ENCODE data around the gene ITLN1. TPM values are rescaled to one million over a fixed set of nuclear protein-coding genes. Genes with fewer than 3 reads are reported as not detected.
"Not testable (repeated sequence)": the region's sequence is repeated elsewhere in the genome, so short reads cannot be mapped to it uniquely, and the experiment has no call there.

The ITLN1 gene
- polyA plus RNA-seq, 1 donor (not counting 4 experiments of a cell fraction or from before 2014, with no cell fraction given): not detected

DNA sequence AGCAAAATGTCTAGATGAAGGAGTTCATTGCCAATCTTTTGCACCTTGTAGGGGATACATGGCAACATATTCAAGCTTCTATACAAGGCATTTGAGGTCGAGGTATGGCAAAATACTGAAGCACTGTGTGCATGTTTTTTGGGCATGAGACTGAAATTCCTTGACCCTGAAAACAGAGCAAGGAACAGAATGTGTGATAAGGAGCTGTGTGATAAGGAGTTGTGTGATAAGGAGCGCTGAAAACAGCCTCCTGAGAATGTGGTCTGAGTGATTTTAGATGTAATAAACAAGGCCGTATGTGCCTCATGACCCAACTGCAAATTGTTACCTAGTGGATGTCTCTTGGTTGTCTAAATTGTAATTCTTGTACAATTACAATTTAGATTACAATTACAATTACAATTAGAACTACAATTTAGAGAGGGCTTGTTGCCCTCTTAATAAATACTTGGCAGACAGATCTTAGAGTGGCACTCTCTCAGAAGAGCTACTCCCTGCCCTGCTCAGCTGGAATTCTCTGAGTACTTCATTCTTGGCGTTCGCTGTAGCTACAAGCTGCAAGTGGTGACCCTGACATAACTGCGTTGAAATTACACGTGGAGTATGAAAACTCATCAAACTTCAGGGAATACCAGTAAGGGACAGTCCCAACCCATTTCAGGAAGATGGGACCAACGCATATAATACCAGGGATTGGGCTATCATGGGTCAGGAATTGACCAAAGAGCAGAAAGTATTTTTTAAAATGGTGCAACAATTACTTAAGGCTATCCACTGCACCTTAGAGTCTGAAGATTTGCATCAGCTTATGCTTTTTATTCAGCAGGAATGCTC, 20.0 kb upstream of the ITLN1 start:
- H3K4me1 ChIP-seq (ENCODE audit: control insufficient read depth, extremely low read depth, insufficient read depth, low read length): no peaks in the 10 kb centered on the region
- TF ChIP-seq CTCF (optimal IDR thresholded peaks at IDR 0.05 in 1 of 3, IDR thresholded peaks at IDR 0.05 in 1 of 3, conservative IDR thresholded peaks at IDR 0.05 in 1 of 3; ENCODE audit: extremely low read depth in 1 of 3, insufficient read depth in 2 of 3, low read length in 3 of 3) (no peak), EZH2 (IDR thresholded peaks at IDR 0.05; ENCODE audit: low read length) (no peak)
- H3K79me2 ChIP-seq (ENCODE audit: control insufficient read depth, insufficient read depth, low read length): no peaks in the 10 kb centered on the region
- no peak overlapping the region for H3K4me2 ChIP-seq (ENCODE audit: control insufficient read depth, extremely low read depth, insufficient read depth, low read depth, low read length)
- H3K27me3 ChIP-seq (ENCODE audit: control insufficient read depth, extremely low read depth, insufficient read depth, low read length): no peaks in the 10 kb centered on the region
- no peak overlapping the region for H2AFZ ChIP-seq (ENCODE audit: control insufficient read depth, low read length)
- H4K20me1 ChIP-seq (ENCODE audit: control insufficient read depth, extremely low read depth, insufficient read depth, low read length): no peaks in the 10 kb centered on the region
- dilution Hi-C loops (cut with MboI; ENCODE audit: extremely low pct_ligation_motif_present, low sequenced_read_pairs): no loop called here
- H3K27ac ChIP-seq (ENCODE audit: control insufficient read depth, insufficient read depth, low read length): no peak overlapping the region
- DNase-seq (ENCODE audit: low read depth, low spot score): no peak
- H3K36me3 ChIP-seq (ENCODE audit: control insufficient read depth in 2 of 2, extremely low read depth in 1 of 2, insufficient read depth in 2 of 2, low read length in 2 of 2): no peaks in the 10 kb centered on the region
- H3K9me1 ChIP-seq (ENCODE audit: control insufficient read depth, extremely low read depth, insufficient read depth, low read length): no peaks in the 10 kb centered on the region
- H3K9ac ChIP-seq (ENCODE audit: control insufficient read depth, extremely low read depth, insufficient read depth, low read length): no peak overlapping the region
- H3K9me3 ChIP-seq (ENCODE audit: control insufficient read depth, low read depth, low read length): no peaks in the 10 kb centered on the region
- H3K4me3 ChIP-seq (ENCODE audit: control insufficient read depth in 2 of 3, extremely low read depth in 1 of 3, insufficient read depth in 2 of 3, low read depth in 1 of 3, low read length in 3 of 3): no peak overlapping the region
- no peak for FAIRE-seq

DNA sequence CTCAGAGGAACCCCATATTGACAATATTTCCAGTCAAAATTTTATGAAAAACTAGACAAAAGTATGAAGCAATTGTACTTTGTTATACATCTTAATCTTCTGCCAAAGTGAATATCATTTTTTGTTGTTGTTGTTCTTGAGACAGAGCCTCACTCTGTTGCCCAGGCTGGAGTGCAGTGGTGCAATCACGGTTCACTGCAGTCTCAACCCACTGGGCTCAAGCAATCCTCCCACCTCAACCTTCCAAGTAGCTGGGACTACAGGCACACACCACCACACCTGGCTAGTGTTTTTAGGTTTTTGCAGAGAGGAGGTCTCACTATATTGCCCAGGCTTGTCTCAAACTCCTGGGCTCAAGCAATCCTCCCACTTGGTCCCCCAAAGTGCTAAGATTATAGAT, 17.3 kb upstream of the ITLN1 start:
- H3K27me3 ChIP-seq (ENCODE audit: control insufficient read depth, extremely low read depth, insufficient read depth, low read length); H3K79me2 ChIP-seq (ENCODE audit: control insufficient read depth, insufficient read depth, low read length); H2AFZ ChIP-seq (ENCODE audit: control insufficient read depth, low read length); H4K20me1 ChIP-seq (ENCODE audit: control insufficient read depth, extremely low read depth, insufficient read depth, low read length); H3K36me3 ChIP-seq (ENCODE audit: control insufficient read depth in 2 of 2, extremely low read depth in 1 of 2, insufficient read depth in 2 of 2, low read length in 2 of 2); H3K4me1 ChIP-seq (ENCODE audit: control insufficient read depth, extremely low read depth, insufficient read depth, low read length); H3K4me3 ChIP-seq (ENCODE audit: control insufficient read depth in 2 of 3, extremely low read depth in 1 of 3, insufficient read depth in 2 of 3, low read depth in 1 of 3, low read length in 3 of 3); H3K9me3 ChIP-seq (ENCODE audit: control insufficient read depth, low read depth, low read length); H3K27ac ChIP-seq (ENCODE audit: control insufficient read depth, insufficient read depth, low read length); DNase-seq (ENCODE audit: low read depth, low spot score); H3K9ac ChIP-seq (ENCODE audit: control insufficient read depth, extremely low read depth, insufficient read depth, low read length); H3K4me2 ChIP-seq (ENCODE audit: control insufficient read depth, extremely low read depth, insufficient read depth, low read depth, low read length); dilution Hi-C loops (cut with MboI; ENCODE audit: extremely low pct_ligation_motif_present, low sequenced_read_pairs); FAIRE-seq; H3K9me1 ChIP-seq (ENCODE audit: control insufficient read depth, extremely low read depth, insufficient read depth, low read length): not testable (repeated sequence)

DNA sequence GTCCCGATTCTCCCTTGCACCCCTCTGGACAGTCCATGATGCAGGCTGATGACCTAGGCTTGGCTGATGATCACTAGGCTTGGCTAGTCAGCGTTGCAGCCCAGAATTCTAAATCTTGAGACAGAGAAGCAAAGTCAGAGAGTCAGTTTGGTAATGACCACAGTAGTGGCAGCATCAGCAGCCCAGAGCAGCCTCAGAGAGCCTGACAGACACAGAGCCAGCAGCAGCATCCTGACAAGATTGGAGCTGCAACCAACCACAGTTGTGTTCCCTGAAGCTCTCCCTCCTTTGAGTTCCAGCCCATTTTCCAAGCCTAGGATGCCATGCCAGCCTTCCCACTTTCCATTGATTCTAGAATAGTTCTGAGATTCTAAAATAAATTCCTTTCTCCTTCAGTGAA, 16.8 kb upstream of the ITLN1 start:
- H3K9ac ChIP-seq (ENCODE audit: control insufficient read depth, extremely low read depth, insufficient read depth, low read length): no peak overlapping the region
- H3K27me3 ChIP-seq (ENCODE audit: control insufficient read depth, extremely low read depth, insufficient read depth, low read length): no peaks in the 10 kb centered on the region
- H3K36me3 ChIP-seq (ENCODE audit: control insufficient read depth in 2 of 2, extremely low read depth in 1 of 2, insufficient read depth in 2 of 2, low read length in 2 of 2): no peaks in the 10 kb centered on the region
- no peak for DNase-seq (ENCODE audit: low read depth, low spot score)
- TF ChIP-seq EZH2 (IDR thresholded peaks at IDR 0.05; ENCODE audit: low read length): no peak
- no peak for TF ChIP-seq CTCF (optimal IDR thresholded peaks at IDR 0.05 in 1 of 3, IDR thresholded peaks at IDR 0.05 in 1 of 3, conservative IDR thresholded peaks at IDR 0.05 in 1 of 3; ENCODE audit: extremely low read depth in 1 of 3, insufficient read depth in 2 of 3, low read length in 3 of 3)
- no peaks in the 10 kb centered on the region for H3K4me1 ChIP-seq (ENCODE audit: control insufficient read depth, extremely low read depth, insufficient read depth, low read length)
- no peaks in the 10 kb centered on the region for H3K9me3 ChIP-seq (ENCODE audit: control insufficient read depth, low read depth, low read length)
- H3K4me3 ChIP-seq (ENCODE audit: control insufficient read depth in 2 of 3, extremely low read depth in 1 of 3, insufficient read depth in 2 of 3, low read depth in 1 of 3, low read length in 3 of 3): no peak overlapping the region
- H3K4me2 ChIP-seq (ENCODE audit: control insufficient read depth, extremely low read depth, insufficient read depth, low read depth, low read length): no peak overlapping the region
- FAIRE-seq: no peak
- no peak overlapping the region for H3K27ac ChIP-seq (ENCODE audit: control insufficient read depth, insufficient read depth, low read length)
- H4K20me1 ChIP-seq (ENCODE audit: control insufficient read depth, extremely low read depth, insufficient read depth, low read length): no peaks in the 10 kb centered on the region
- no peaks in the 10 kb centered on the region for H3K79me2 ChIP-seq (ENCODE audit: control insufficient read depth, insufficient read depth, low read length)
- no peaks in the 10 kb centered on the region for H3K9me1 ChIP-seq (ENCODE audit: control insufficient read depth, extremely low read depth, insufficient read depth, low read length)
- dilution Hi-C loops (cut with MboI; ENCODE audit: extremely low pct_ligation_motif_present, low sequenced_read_pairs): no loop called here
- H2AFZ ChIP-seq (ENCODE audit: control insufficient read depth, low read length): no peak overlapping the region

DNA sequence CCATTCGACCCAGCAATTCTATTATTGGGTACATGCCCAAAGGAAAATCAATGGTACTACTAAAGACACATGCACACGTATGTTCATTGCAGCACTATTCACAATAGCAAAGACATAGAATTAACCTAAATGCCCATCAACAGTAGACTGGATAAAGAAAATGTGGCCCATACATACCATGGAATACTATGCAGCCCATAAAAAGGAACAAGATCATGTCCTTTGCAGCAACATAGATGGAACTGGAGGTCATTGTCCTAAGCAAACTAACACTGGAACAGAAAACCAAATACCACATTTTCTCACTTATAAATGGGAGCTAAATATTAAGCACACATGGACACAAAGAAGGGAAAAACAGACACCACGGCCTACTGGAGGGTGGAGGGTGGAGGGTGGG, 15.7 kb upstream of the ITLN1 start:
- H3K4me1 ChIP-seq (ENCODE audit: control insufficient read depth, extremely low read depth, insufficient read depth, low read length); H3K4me2 ChIP-seq (ENCODE audit: control insufficient read depth, extremely low read depth, insufficient read depth, low read depth, low read length); H3K27me3 ChIP-seq (ENCODE audit: control insufficient read depth, extremely low read depth, insufficient read depth, low read length); H3K79me2 ChIP-seq (ENCODE audit: control insufficient read depth, insufficient read depth, low read length); H3K9ac ChIP-seq (ENCODE audit: control insufficient read depth, extremely low read depth, insufficient read depth, low read length); H3K9me1 ChIP-seq (ENCODE audit: control insufficient read depth, extremely low read depth, insufficient read depth, low read length); H3K36me3 ChIP-seq (ENCODE audit: control insufficient read depth in 2 of 2, extremely low read depth in 1 of 2, insufficient read depth in 2 of 2, low read length in 2 of 2); H2AFZ ChIP-seq (ENCODE audit: control insufficient read depth, low read length); DNase-seq (ENCODE audit: low read depth, low spot score); FAIRE-seq; H3K9me3 ChIP-seq (ENCODE audit: control insufficient read depth, low read depth, low read length); dilution Hi-C loops (cut with MboI; ENCODE audit: extremely low pct_ligation_motif_present, low sequenced_read_pairs); H4K20me1 ChIP-seq (ENCODE audit: control insufficient read depth, extremely low read depth, insufficient read depth, low read length); H3K27ac ChIP-seq (ENCODE audit: control insufficient read depth, insufficient read depth, low read length); H3K4me3 ChIP-seq (ENCODE audit: control insufficient read depth in 2 of 3, extremely low read depth in 1 of 3, insufficient read depth in 2 of 3, low read depth in 1 of 3, low read length in 3 of 3): not testable (repeated sequence)

Data from keratinocyte (primary cell).